Gastroesophageal sphincter (tissue), 4 donors: ENCODE data around the gene VOPP1. TPM values are rescaled to one million over a fixed set of nuclear protein-coding genes. Genes with fewer than 3 reads are reported as not detected.
"Not testable (repeated sequence)": the region's sequence is repeated elsewhere in the genome, so short reads cannot be mapped to it uniquely, and the experiment has no call there.

Source experiments
- ATAC-seq: fragments of 150-250 bp; one replicate; pipeline ENCODE4 v1.9.1; 2016; ENCODE audit warnings: mild to moderate bottlenecking, moderate library complexity
- H3K27ac ChIP-seq, 4 donors: fragments of 200-600 bp; sonication (generic) in 3 of 4; 1 replicate in 3 of 4; 2 replicates in 1 of 4; pipeline ENCODE4 v1.5.1; 2016 to 2019
- H3K27me3 ChIP-seq: fragments of 200-600 bp; sonication (generic); one replicate; pipeline ENCODE4 v1.5.1; 2019
- H3K36me3 ChIP-seq, 2 donors: fragments of 200-600 bp; sonication (generic); one replicate each; pipeline ENCODE4 v1.5.1; 2019; ENCODE audit warnings: control low read depth in 1 of 2
- H3K4me1 ChIP-seq, 3 donors: fragments of 200-600 bp; sonication (generic); 1 replicate in 2 of 3; 2 replicates in 1 of 3; pipeline ENCODE4 v1.5.1; 2016 to 2019; ENCODE audit warnings: control low read depth in 2 of 3
- H3K4me3 ChIP-seq, 2 donors: fragments of 200-600 bp; sonication (generic); one replicate each; pipeline ENCODE4 v1.5.1; 2019; ENCODE audit warnings: mild to moderate bottlenecking in 1 of 2, moderate library complexity in 1 of 2
- H3K9me3 ChIP-seq, 3 donors: fragments of 200-600 bp; sonication (generic); one replicate each; pipeline ENCODE4 v1.5.1; 2017 to 2019; ENCODE audit warnings: control low read depth in 2 of 3
- EP300 ChIP-seq: sonication (generic); formaldehyde crosslinking; IDR thresholded peaks from one replicate; pipeline ENCODE4 v1.6.1; 2017; ENCODE audit warnings: antibody characterized with exemption, mild to moderate bottlenecking
- POLR2A ChIP-seq, 2 donors: fragments of 450-650 bp; IDR thresholded peaks; one replicate each; pipeline ENCODE4 v1.6.1; 2017; ENCODE audit warnings: antibody characterized with exemption in 2 of 2, mild to moderate bottlenecking in 2 of 2, moderate library complexity in 1 of 2
- POLR2AphosphoS5 ChIP-seq: sonication (generic); formaldehyde crosslinking; IDR thresholded peaks from one replicate; pipeline ENCODE4 v1.6.1; 2017; ENCODE audit warnings: antibody characterized with exemption
- WGBS, 2 donors: methylation state at CpG; one replicate each; pipeline ENCODE4 v1.1.5; 2018; ENCODE audit warnings: low coverage in 1 of 2; 5-methylcytosine and 5-hydroxymethylcytosine counted together
- total RNA-seq, 4 donors: library from RNA; depleted of rRNA; stranded (reverse); fragments of >200 nt; gene quantifications; one replicate each; pipeline ENCODE4 v1.1.0, GENCODE V29; 2016
- TF ChIP-seq, protein P1 (sequence below), 4 experiments: fragments of 200-600 bp in 2 of 4; fragments of 450-650 bp in 2 of 4; sonication (generic) in 1 of 4; IDR thresholded peaks; one replicate each; pipeline ENCODE4 v1.5.1; 2017 to 2019; ENCODE audit warnings: antibody characterized with exemption in 4 of 4, mild to moderate bottlenecking in 2 of 4, moderate library complexity in 2 of 4

VOPP1 gene, protein sequence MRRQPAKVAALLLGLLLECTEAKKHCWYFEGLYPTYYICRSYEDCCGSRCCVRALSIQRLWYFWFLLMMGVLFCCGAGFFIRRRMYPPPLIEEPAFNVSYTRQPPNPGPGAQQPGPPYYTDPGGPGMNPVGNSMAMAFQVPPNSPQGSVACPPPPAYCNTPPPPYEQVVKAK
- total RNA-seq: 10 to 100 TPM; 20.5 to 51.6 (median 33.4) TPM

DNA sequence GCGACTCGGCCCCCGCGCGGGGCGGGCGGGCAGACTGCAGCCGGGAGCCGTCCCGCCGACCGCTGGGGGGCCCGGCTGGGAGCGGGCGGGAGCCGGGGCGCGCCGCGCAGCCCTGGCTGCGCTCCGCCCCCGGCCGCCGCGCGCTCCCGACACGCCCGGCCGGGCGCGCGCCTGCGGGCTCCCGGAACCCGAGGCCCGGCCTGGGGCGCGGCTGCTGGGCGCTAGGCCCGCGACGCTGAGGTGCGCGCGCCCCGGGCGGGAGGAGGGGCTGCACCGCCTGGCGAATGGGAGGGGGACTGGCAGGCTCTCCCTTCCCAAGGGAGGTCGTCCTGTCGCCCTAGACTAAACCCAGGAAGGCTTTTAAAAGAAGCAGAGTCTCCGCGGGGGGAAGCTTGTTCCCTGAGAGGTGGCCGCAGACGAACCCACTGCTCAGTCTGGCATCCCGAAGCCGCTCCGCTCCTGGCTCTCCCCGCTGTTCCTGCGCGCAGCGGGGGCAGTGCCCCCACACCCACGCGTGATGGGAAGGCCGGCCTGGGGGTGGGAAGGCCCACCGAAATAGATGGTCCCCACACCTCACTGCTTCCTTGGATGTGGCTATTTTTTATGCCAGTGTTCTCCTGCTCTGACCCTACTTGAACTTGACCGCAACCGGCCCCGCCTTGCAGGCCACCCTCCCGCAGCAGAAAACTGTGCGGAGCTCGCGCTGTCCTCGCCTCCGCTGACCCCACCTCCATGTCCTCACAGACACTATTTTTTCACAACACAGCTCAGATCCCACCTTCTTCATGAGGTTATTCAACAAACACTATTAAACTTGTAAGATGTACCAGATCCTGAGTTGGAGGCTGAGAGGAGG lies at the start of gene VOPP1:
TSS of gene VOPP1 (minus strand) at position 125 of the 856 bp plus-strand sequence. CDS start 178 bp downstream, outside the sequence.
- H3K36me3 ChIP-seq: no peaks in the 10 kb centered on the region
- ATAC-seq: peak; percentile 94

DNA sequence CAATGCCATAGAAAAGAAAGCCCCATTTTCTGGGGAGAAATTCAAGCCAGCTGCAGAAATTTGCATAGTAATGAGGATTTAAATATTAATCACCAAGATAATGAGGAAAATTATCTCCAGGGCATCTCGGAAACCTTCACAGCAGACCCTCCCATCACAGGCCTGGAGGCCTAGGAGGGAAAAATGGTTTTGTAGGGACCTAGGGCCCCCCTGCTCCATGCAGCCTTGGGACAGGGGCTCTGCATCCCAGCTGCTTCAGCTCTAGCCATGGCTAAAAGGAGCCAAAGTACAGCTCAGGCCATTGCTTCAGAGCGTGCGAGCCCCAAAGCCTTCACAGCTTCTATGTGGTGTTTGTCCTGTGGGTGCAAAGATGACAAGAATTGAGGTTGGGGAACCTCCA lies 46.6 kb upstream of the VOPP1 start:
- 75% methylated on average over 1 of the region's 3 CpGs; no CpG with 5 or more reads in 1 of the 2 donors for WGBS, 2 donors
- H3K4me1 ChIP-seq: no peaks in the 10 kb centered on the region
- no peak for TF ChIP-seq POLR2AphosphoS5
- TF ChIP-seq EP300: no peak
- TF ChIP-seq, protein P1, sequence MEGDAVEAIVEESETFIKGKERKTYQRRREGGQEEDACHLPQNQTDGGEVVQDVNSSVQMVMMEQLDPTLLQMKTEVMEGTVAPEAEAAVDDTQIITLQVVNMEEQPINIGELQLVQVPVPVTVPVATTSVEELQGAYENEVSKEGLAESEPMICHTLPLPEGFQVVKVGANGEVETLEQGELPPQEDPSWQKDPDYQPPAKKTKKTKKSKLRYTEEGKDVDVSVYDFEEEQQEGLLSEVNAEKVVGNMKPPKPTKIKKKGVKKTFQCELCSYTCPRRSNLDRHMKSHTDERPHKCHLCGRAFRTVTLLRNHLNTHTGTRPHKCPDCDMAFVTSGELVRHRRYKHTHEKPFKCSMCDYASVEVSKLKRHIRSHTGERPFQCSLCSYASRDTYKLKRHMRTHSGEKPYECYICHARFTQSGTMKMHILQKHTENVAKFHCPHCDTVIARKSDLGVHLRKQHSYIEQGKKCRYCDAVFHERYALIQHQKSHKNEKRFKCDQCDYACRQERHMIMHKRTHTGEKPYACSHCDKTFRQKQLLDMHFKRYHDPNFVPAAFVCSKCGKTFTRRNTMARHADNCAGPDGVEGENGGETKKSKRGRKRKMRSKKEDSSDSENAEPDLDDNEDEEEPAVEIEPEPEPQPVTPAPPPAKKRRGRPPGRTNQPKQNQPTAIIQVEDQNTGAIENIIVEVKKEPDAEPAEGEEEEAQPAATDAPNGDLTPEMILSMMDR (IDR thresholded peaks at IDR 0.05): no peak
- no peak for TF ChIP-seq POLR2A (IDR thresholded peaks at IDR 0.05)
- H3K4me3 ChIP-seq: no peak overlapping the region
- ATAC-seq: no peak
- H3K27ac ChIP-seq: no peak overlapping the region
- peaks cover 23% of the 10 kb centered on the region for H3K27me3 ChIP-seq
- H3K9me3 ChIP-seq: peaks cover 0 to 5% (median 0%) of the 10 kb centered on the region in 3 donors
- no peaks in the 10 kb centered on the region for H3K36me3 ChIP-seq

More for the DNA sequence above, at the start of gene VOPP1:
- H3K9me3 ChIP-seq: no peaks in the 10 kb centered on the region
- peak within 1 kb of the TSS; percentile 89 to 94 for H3K4me3 ChIP-seq
- WGBS, 2 donors: 0% methylated on average over 8 of the region's 77 CpGs; no CpG with 5 or more reads in 1 of the 2 donors
- H3K4me1 ChIP-seq: peaks cover 0 to 38% (median 22%) of the 10 kb centered on the region in 3 donors
- TF ChIP-seq POLR2AphosphoS5 (peak; percentile 47), POLR2A (IDR thresholded peaks at IDR 0.05) (peak in 1 of 2 donors; percentile 48)
- TF ChIP-seq, protein P1 (IDR thresholded peaks at IDR 0.05): no peak
- H3K27me3 ChIP-seq: no peaks in the 10 kb centered on the region
- peak within 1 kb of the TSS; percentile 85 to 97 (median 88) for H3K27ac ChIP-seq

DNA sequence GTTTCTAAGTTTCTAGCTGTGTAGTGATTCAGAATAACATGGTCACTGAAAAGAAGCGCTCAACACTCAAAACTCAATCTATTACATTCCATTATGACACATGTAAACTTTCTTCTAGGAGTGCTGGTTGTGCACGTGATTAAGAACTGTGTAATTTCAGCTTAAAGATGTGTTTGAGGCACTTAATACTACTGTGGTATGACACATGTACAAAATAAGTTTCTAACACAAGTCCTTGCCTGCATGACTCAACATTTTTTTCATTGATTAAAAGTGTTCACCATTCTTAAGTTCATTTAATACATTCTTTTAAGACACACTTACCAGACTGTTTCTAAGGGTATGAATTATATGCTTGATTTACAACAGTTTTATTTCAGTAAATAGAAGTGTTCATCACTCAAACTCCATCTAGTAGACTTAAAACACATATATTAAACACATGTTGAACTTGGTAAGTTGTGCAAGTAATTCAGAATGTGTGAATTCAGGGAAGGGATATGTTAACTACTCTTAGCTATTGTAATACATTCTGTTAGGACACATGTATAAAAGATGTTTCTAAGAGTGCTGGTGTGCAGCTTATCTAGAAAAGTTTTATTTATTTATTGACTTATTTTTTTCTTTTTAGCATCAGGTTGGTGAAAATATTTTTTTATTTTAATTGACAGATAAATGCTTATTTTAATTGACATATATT lies 42.2 kb upstream of the VOPP1 start:
- not testable (repeated sequence) for H3K27me3 ChIP-seq, H3K36me3 ChIP-seq, H3K27ac ChIP-seq, H3K9me3 ChIP-seq, H3K4me1 ChIP-seq, H3K4me3 ChIP-seq, ATAC-seq
- whole genome bisulfite sequencing, 2 donors: 29 to 31% methylated on average over 2 of the region's 2 CpGs

DNA sequence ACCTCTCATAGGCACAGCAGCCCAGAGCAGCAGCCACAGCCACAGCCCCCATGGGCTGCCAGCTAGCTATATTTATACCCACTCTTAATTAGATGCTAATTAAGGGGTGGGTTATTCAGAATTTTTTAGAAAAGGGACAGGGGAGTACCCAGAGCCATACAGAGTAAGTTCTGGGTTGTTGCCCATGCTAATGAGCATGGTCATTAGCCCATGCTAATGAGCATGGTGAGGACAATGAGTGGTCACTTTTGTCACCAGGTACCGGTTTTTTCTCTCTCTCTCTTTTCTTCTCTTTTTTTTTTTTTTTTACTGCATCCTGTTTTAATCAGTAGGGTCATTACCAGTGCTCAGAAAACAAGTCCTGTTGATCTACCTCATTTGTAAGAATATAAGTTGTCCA lies 37.4 kb upstream of the VOPP1 start:
- not testable (repeated sequence) for H3K4me3 ChIP-seq, H3K27me3 ChIP-seq, H3K27ac ChIP-seq, H3K9me3 ChIP-seq, H3K36me3 ChIP-seq, H3K4me1 ChIP-seq, ATAC-seq
- WGBS, 2 donors: 80% methylated on average over 1 of the region's 1 CpG; no CpG with 5 or more reads in 1 of the 2 donors

DNA sequence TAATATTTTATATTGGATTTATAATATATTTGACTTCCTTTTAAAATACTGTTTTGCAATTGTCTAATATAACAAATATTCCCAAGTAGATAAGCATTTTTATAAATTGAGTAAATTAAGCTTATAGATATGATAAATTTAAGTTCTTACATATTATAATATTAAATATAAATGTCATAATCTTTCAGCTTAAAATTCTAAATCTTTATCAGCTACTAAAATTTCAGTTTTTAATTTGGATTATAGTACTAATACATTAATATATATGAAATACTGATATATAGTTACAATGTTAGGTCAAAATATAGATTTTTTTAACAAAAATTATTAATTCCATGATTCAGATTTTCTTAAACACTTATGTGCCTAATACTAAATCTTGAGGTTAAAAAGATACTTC lies 33.4 kb upstream of the VOPP1 start:
- not testable (repeated sequence) for ATAC-seq, H3K9me3 ChIP-seq, H3K27ac ChIP-seq, H3K36me3 ChIP-seq, H3K4me3 ChIP-seq, H3K27me3 ChIP-seq, H3K4me1 ChIP-seq

DNA sequence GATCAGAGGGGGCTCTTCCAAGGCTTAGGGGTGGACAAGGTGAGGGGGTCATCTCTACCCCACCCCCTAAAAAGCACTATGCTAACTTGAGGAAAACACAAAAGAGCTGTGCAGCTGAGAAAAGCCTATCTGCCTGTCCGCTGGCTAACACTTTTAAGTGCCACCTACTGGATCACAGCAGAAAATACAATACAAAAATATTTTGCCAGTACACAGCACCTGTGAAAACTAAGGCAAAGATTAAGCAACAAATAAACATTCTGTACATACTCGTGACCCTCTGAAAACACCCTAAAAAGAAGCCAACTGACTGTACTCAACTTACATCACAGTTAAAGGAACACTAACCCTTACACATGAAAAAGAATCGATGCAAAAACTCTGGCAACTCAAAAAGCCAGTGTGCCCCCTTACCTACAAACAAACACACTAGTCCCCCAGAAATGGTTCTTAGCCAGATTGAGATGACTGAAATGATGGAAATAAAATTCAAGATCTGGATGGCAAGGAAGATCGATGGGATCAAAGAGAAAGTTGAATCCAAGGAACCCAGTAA lies 25.7 kb upstream of the VOPP1 start:
- H3K9me3 ChIP-seq, H3K4me1 ChIP-seq, H3K27ac ChIP-seq, ATAC-seq, H3K4me3 ChIP-seq, H3K36me3 ChIP-seq: not testable (repeated sequence)
- TF ChIP-seq, protein P1 (IDR thresholded peaks at IDR 0.05): peak in 3 of 4 experiments; percentile 17 to 47 (median 37)
- 34 to 43% methylated on average over 3 to 4 of the region's 4 CpGs for WGBS, 2 donors
- peaks cover 19% of the 10 kb centered on the region for H3K27me3 ChIP-seq

DNA sequence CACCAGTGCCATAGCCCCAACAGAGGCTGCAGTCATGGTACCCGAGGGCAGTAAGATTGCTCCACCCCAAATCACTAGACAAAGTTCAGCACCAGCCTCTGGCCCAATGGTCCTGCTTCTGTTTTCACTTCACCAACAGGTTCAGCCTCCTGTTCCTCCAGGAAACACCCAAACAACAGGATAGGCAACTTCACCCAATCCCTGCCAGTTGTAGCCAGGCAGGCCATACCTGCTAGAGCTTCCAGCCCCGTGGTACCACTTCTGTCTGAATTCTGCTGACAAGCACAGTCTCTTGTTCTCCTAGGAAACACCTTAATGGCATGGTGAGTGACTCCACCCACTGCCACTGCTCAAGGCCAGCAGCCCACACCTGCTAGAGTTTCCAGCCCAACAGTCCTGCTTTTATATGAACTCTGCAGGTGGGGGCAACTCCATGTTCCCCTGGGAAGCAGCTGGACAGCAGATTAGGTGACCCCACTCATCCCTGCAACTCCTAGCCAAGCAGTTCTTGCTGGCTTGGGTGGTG lies 25.0 kb upstream of the VOPP1 start:
- H3K27ac ChIP-seq, H3K9me3 ChIP-seq, H3K36me3 ChIP-seq, ATAC-seq, H3K4me3 ChIP-seq: not testable (repeated sequence)
- Histone ChIP-seq H3K27me3 (peaks cover 25% of the 10 kb centered on the region), H3K4me1 (peaks cover 0 to 10% (median 0%) of the 10 kb centered on the region in 3 donors)
- 60% methylated on average over 1 of the region's 2 CpGs; no CpG with 5 or more reads in 1 of the 2 donors for WGBS, 2 donors
